ENCODE results near the gene STXBP6.

GRCh38 chr14:25001156-25001555, 48.8 kb downstream of the STXBP6 start:
- TF ChIP-seq, protein P1, sequence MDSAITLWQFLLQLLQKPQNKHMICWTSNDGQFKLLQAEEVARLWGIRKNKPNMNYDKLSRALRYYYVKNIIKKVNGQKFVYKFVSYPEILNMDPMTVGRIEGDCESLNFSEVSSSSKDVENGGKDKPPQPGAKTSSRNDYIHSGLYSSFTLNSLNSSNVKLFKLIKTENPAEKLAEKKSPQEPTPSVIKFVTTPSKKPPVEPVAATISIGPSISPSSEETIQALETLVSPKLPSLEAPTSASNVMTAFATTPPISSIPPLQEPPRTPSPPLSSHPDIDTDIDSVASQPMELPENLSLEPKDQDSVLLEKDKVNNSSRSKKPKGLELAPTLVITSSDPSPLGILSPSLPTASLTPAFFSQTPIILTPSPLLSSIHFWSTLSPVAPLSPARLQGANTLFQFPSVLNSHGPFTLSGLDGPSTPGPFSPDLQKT (IDR thresholded peaks at IDR 0.05; ENCODE audit: borderline replicate concordance, low read depth, low read length), result no peak
- TF ChIP-seq ZNF140 (tag by site-specific recombination; IDR thresholded peaks at IDR 0.05) (no peak), ZIC2 (tag by site-specific recombination; IDR thresholded peaks at IDR 0.05) (no peak), ZNF670 (tag by site-specific recombination; IDR thresholded peaks at IDR 0.05; ENCODE audit: low read depth) (no peak)

All from HEK293 (cell line).